Measurements from ENCODE around the gene PTPRD.

Gene PTPRD

DNA sequence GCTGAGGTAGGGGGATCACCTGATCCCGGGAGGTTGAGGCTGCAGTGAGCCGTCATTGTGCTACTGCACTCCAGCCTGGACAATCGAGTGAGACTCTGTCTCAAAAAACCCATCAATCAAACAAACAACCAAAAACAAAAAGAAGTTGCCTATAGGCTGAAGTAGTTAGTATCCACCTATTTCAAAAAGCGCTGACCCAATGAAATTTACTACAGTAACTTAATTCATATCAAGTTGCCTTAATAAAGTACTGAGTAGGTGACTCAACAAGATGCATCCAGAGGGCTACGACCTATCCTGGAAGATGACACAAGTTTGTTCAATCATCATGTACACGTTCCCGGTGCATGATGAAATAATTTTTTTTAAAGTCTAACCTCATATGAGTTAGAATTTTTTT lies 2164.6 kb downstream of the PTPRD start:
- DNase-seq: no peak

DNA sequence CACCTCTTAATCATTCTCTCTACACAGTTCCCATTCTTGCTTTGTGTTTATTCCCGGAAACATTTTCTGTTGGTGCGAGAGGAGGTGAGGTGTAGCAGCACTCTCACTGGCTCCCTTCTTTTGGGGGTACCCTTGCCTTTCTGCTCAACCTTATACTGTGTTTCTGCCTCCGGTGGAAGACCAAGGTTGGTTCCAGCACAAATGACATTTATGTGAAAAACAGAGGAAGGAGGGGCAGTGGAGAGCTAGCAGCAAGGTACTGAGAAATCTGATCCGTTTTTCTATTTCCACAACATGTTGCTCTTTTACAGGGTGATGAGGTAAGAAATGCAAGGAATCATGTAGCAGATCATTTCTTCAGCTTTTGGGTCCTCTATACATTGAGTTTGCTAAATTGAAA lies 2165.2 kb downstream of the PTPRD start:
- DNase-seq: no peak

DNA sequence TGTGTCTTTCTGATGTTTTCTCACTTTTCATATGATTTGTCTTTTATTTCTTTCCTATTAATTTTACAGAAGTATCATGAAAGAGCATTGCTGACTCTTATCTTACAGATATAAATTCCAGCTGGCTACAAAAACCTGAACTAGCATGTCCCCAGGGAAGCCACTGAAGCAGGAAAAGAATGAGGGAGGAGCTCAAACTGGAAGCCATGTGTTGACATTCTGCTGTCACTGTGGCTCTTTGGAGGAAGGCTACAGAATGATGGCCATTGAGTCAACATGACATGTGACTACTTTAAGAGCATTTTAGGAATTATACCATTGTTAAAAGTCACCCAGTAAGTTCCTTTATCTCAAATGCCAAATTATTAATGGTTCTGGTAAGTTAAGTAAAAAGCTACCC lies 2174.9 kb downstream of the PTPRD start:
- DNase-seq: no peak

DNA sequence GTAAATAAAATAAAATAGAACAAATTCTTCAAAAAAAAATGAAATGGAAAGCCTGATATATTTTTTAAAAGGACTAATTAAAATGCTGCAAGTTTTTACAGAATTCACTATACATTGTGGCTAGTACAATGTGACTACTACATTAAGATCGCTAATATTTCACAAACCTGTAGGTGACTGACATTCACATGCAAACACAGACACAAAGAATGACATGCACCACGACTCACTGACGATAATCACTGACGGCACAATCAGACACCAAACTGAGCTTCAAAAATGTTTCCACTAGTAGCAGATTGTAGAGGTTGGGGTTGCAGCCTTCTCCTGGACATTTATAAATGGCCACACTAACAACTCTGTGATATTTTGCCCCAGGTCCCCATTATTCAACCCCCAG lies 2175.5 kb downstream of the PTPRD start:
- DNase-seq: no peak

DNA sequence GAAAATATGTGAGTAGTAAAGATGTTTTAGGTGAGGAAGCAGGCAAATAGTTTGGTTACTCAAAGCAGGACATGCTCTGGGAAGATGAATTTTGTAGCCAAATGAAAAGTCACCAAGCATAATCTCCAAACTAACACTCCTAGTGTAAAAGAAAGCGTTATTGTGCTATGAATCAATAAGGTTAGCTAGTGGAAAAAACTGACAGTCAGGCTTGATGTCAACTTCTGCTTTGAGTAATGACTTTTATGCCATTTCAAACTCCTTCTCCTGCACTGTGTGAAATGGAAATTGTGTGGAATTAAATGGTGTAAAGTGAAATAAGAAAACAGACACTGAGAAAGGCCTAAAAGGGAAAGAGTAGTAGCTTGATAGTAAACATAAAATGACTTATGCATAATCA lies 2176.0 kb downstream of the PTPRD start:
- no peak for DNase-seq

DNA sequence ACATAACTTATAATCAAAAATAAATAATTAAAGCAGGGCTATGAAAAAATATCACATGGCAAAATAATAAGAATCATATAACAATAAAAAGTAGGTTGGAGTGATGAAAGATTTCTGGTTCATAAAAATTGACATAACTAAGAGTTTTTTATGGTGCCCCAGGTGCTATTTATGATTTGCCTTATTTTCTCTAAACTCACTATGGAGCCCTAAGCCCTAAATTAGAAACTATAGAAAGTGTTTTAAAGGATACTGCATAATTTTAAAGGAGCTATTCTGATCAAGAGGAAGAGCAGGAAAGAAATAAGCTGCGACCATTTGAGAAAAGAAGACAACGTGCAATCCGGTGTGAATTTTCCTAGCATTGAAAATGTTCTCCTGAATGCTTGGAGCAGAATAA lies 2178.2 kb downstream of the PTPRD start:
- DNase-seq: no peak

DNA sequence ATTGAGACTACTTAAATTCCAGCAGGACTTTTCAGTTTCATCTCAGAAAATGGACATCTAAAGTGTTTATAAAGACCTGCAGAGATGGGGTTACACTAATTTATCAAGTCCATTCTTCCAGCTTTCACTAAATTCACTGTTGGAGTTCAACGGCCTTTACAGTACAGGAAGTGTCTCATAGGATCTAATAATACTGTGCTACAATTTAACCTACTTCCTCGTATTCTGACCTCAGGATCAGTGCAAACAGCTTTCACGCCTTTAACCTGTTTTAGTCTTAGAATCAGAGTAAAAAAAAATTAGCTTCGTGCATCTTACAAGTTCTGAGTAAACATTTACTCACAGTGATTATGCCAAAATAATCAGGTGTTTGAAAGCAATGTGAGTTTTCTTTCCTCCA lies 2180.6 kb downstream of the PTPRD start:
- no peak for DNase-seq

DNA sequence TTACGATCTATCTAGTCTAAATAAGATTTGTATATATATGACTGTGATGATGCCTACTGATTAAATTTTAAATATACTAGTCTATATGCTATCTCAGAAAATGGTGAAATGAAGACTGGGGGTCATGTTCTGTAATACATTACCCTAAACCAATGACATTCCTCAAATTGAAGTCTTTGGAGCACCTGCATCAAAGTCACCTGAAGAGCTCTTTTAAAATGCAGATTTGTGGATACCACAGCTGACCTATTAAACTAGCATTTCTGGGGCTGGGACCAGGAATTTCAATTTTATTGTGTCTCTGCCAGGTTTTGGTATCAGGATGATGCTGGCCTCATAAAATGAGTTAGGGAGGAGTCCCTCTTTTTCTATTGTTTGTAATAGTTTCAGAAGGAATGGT lies 2181.3 kb downstream of the PTPRD start:
- no peak for DNase-seq

DNA sequence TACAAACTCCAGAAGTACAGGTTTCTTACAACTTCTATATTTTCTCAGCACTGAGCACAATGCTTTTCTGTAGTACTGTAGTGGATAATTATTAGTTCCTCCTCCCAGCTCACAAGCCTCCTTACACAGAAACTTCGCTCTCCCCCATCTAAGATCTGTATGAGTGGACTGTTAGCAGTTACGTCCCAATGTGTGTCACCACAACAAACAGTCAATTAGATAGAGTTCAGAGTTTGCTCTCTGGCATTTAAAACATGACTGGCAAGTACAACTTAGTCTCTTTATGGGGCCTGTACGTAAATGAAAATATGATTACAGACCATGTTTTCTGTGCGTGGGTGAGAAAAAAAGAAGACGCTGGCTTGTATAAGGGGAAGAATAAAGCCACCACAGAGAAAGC lies 2181.9 kb downstream of the PTPRD start:
- no peak for DNase-seq

DNA sequence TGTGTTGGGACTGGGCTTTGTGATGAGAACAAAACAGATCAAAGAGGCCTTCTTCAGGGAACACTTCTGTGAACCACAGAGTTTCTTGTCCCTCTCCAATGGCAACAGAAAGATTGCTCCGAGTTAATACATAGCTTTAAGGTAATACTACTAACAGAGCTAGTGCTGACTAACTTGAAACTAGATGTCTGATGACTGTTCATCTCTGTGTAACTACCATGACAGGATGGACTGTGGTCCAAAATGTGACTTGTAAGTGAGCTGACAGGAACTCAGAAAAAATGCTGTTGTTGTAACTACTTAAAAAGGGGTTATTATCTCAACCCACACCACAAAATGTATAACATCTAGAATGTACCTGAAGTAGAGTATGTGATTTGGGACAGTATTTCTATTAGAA lies 2183.0 kb downstream of the PTPRD start:
- DNase-seq: no peak

DNA sequence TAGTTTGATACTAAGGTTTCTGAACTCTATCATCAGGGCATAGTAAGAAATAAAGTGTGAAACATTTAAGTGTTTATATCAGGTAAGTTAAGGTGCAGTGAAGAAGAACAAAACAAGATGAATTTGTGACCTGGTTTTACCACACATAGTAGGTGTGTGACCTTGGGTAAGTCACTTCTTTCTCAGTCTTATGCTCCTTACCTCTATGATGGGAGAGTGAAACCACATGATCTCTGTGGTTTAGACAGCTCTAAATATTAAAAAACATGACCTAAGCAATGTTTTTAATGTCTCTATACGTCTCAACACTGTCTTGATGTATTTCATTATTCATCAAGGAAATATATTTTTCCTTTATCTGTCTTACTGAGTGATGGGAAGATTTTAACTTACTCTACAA lies 2183.6 kb downstream of the PTPRD start:
- no peak for DNase-seq

DNA sequence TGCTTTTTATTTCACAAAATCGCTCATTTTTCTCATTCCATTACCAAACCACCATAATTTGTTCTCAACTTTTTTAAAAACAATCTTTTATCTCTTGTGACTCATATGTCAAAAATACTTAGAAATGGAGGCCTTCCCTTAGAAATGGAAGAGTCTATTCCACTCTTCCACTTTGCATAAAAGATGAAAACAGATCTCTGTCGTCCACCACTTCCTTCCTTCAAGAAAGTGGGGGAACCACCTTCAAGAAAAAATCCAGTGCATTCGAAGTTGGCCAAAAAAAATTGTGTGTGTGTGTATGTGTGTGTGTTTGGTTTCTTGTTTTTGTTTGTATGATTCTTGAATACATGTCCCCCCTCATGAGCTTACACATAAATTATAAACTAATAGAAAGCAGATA lies 2184.4 kb downstream of the PTPRD start:
- DNase-seq: no peak

DNA sequence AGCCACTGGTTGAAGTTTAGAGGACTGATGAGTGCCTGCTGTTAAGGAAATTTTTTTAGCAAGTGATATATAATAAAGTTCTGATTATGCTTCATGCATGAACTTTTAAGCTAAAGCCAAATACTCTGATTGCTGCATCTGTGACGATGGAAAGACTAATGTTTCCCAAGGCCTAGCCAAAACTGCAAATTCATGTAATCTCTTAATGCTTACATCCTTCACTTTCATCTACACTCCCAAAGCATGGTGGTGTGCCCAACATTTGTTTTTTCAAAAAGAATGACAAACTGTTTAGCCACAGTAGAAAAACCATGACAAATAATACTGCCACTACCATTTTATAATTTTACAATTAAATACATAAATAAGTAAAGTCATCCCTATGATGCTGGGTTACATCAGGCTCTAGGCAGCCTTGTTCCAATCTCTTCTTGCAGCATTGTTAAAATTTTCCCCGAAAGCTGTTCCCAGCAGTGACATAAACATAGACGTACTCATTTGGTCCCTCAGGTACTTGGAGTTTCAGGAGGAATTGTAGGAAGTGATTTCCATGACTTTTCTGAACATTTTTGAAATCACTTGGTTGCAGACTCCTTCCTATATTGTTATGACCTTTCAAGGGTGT lies 2187.9 kb downstream of the PTPRD start:
- no peak for DNase-seq

DNA sequence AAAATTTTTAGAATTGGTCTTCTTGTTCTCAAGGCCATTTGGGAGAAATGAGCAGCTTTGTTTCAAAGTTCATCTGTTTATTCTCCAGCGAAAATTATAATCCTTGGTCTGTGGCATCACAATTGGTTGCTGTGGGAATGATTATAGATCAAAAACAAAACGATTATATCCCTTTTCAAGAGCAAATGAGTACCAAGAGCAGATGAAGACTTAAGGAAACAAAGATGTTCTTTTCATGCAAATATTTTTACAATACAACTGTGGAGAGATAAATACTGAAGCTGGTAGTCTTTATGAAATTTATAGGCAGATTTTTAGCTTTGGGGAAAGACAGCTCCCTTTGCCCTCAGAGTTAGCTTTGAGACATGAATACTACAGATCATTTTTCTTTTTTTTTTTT lies 2192.4 kb downstream of the PTPRD start:
- DNase-seq: no peak

DNA sequence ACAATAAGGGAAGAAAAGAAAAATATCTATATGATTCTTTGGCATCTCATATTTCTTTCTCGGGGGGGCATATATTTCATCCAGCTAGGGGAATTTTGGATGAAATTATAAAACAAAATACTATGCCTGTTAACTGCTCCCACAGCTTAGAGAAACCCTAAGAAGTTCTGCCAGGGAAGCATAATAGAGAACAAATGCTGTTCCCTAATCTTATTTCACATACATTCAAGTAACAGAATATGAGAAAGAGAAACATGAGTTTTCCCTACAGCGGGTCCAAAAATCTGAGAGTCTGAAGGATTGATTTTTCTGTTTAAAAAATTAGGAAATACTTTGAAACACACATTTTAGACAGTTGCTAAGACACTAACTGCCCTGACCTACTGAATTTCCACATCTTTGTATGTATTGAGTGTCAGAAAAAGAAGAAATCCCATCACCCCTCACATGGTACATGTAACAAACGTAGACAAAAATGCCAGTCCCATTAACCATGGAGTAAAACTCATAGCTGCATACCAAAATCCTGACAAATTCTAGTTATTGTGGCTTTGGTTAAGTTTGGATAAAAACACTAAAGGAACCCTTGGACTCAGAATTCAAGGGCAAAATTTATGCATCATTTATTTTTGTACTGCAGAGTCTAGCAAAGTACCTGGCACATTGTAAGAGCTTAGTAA lies 2193.1 kb downstream of the PTPRD start:
- no peak for DNase-seq

DNA sequence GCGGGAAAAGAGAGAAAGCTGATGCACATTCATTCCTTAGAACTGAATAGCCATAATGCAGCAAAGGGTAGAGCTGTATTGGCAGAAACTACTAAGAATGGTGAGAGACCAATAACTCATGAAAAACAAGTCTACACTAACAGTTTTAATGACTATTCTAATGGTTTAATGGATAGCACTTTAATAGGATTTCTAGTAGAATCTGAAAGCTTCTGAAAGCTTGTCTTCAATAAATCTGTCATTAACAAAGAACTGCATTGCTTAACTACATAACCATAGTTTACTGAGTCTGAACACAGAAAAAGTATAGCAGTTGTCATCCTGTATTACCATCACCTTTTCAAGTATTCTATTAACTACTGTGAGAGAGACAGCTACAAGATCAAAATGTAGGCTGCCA lies 2195.5 kb downstream of the PTPRD start:
- no peak for DNase-seq

DNA sequence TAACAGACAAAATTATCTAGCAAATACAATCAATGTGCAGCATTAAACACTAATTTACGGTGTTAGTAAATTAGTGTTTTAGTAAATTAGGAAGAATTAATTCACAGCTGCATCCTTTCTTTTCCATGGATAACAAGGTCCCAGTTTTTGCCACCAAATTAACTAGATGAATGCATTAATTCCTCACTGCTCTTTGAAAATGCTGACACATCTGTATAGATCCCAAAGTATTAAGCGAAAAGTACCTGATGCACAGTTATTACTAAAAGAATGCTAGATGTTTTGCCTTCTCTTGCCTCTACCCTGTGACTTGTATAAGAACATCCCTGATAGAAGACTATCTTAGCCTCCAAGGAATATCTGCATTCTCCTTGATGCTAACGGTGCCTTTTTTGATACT lies 2200.5 kb downstream of the PTPRD start:
- no peak for DNase-seq

DNA sequence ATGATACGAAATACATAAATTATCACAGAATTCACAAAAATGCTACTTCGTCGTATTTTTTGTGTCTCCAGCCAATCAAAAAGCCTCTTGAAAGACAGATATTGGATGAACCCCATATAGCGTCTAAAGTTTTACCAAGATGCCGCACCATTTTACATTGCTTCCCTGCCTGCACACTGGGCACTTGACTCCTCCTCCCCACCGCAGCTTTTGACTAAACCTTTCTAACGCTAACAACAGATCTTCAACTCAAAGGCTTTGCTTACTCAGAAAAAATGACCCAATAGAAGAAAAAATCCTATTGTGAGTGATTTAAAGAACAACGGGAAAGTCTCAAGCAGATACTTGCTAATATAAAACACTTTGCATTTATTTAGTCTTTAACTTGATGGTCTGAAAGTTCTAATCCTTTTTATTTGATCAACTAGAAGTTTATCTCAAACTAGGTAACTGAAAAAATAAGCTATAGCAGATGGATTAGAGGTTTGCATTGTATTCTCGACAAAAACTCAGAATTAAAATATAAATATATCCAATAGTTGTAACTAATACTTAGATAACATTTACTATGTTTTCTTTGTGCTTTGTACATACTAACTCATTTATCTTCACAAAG lies 2204.1 kb downstream of the PTPRD start:
- DNase-seq: no peak

DNA sequence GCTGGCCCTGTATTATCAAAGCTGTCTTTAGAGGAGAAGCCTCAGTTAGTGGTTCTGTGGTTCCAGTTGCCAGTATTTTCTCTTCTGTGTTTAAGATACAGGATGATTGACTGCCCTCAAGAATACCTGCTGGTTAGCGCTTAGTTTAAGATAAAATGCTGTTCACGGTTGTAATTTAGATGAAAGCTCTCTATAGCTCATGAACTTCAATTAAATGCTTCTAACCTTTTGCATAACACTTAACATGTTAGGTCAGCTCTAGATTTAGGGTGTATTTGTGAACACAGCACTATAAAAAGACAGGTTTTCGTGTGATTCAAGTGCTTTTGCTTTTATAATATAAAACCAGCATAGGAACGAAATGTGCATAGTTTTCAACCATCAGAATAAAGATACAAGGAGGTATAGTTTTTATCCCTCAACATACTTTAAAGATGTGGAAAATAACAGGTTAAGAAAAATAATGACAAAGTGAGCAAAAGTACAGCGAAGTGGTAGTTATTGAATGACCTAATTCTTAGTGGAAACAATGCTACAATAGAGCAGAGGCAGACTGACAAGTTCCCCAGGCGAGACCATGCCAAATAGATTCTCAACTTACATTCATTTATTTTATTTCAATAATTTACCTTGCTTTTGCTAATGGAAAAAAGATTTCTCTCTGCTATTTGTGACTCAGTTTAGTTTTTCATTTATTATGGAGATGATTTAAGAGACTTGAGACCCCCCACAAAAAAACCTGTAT lies 2210.7 kb downstream of the PTPRD start:
- DNase-seq: no peak

DNA sequence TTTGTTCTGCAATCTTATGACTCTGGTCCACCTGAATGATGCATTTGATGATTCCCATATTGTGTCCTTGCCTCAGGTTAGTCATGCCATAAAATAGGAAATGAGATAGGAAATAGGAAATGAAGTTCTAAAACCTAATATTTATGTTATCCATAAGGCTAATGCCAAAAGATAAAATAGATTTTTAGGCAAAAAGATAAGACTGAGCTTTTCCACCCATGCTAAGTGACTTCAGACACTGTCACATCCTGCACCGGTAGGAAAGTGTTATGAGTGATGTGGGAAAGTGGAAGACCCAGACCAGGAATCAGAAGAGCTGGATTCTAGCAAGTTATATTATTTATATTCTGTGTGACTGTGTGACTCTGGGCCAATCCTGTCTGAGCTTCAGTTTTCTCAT lies 2212.4 kb downstream of the PTPRD start:
- DNase-seq: no peak

DNA sequence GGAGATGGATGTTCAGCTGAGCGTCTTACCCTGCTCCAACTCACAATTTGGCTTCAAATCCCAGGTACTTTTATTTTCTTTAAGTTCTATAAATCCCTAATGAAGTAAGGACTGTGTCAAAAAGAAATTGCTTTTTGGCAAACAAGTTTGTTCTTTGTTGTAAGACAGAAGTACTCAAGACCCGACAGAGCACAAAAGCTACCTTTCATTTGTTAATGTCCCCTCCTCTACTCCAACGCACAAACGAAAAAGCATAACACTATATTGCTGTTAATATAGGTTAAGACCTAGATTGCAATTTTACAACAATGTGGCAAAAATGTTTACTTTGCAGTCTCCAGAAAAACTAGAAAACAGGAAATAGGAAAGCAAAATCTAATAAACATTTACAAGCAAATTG lies 2217.8 kb downstream of the PTPRD start:
- DNase-seq: no peak

DNA sequence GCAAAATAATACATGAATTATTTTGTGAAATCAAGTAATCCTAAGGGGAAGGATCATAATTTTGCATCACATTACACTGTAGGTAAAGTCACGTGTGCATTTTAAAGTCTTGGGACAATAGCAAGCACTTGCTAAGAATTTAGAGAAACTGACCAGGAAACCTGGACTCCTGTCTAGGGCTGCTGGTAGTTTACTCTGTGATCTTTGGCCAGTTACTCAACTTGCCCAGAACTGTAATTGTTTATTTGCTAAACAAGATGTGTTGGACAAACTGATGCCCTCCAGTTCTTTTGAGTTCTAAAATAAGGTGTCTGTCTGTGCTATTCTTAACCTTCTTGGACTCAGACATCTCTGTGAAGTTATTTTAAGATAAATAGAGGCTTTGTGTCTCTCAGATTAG lies 2218.5 kb downstream of the PTPRD start:
- no peak for DNase-seq

DNA sequence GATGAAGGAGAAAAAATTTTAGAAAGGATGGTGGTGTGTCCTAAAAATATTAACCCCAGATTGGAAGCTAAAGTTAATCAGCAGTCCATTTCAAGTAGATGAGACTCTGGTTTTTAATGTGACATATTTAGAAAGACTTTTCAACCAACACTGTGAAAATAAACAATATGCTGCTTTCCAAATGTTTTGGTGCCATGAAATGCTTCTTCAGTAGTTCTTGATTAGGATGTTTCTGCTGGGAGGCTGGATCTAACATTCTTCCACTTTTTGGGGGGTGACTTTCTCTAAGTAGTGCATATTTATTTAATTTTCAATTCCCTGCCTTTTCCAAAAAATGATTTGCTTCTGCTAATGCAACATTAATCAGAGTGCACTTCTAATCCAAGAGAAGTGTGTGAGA lies 2219.9 kb downstream of the PTPRD start:
- no peak for DNase-seq

DNA sequence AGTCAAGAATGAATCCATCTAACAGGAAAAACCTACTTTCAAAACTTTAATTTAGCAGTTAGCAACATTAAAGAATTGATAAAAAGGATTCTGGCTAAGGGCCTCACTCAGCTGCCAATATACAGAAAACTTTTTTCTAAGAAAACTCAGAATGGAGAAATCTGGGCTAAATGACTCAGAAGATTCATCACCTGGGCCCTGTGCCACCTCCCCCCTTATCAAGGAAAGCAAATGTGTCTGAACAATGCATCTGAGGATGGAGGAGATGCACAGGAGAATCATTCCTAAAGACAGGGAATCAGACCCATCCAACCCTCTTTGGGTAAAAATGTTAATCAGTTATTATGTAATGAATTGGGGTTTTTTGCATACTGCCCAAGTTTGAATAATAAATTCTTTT lies 2221.2 kb downstream of the PTPRD start:
- DNase-seq: no peak
